ENCODE data around the gene SPAG9.

SPAG9 gene

DNA sequence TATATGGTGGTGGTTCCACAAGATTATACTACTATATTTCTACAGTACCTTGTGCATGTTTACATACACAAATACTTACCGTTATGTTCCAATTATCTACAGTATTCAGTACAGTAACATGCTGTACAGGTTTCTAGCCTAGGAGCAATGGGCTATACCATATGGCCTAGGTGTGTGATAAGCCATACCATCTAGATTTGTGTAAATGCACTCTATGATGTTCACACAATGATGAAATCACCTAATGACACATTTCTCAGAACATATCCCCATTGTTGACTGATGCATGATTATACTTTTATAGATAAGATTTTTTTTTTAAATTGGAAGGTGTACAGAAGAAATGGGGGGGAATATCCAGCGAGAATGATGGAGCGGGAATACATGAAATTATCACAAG is 131.5 kb downstream of the SPAG9 start:
- DNase-seq (ENCODE audit: low read depth): no peak

DNA sequence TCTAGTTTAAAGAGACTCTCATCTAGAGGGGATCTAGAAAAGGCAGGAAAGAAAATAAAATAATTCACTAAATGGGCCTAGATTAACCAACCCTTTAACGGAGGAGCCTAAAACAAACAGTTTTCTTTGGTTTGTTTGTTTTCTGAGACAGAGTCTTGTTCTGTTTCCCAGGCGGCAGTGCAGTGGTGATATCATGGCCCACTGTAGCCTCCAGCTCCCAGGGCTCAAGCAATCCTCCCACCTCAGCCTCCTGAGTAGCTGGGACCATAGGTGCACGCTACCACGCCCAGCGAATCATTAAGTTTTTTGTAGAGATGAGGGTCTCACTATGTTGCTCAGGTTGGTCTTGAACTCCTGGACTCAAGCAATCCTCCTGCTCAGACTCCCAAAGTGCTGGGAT is 132.2 kb downstream of the SPAG9 start:
- no peak for DNase-seq (ENCODE audit: low read depth)

DNA sequence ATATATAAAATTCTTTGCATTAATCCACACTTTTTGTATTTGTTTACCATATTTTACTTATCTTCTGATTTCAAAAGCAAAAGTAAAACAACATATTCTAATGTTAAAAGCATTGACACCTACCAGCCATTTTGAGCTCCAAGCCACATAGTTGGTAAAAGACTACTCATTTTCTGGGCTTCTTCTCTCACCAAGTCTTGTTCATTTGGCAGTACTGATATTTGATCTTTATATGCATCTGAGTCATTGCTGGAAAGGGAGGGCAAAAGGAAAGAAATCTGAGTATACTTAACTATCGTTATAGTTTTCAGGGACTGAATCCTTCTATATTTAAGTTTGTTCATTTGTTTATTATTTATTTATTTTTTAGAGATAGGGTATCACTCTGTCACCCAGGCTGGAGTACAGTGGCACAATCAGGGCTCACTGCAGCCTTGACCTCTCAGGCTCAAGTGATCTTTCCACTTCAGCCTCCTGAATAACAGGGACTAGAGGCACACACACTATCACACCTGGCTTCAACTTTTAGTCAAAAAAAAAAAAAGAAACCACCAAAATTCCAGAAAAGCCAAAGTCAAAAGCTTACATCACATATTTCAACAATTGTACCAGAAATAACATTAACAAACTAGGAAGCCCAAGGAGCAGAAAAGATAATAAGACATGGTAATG is 133.5 kb downstream of the SPAG9 start:
- peak; percentile 12 for DNase-seq (ENCODE audit: low read depth)

DNA sequence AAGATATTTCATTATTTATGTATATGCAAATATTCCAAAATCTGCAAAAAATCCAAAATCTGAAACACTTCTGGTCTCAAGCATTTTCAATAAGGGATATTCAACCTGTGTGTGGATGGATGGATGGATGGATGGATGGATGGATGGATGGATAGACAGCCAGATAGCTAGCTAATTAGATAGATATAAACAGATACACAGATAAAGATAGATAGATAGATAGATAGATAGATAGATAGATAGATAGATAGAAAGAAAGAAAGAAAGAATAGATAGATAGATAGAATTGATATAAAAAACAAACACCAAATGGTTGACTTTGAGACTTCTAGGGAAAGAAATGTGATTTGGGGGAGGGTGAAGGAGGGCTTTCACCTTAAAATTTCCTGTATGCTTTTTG is 139.4 kb downstream of the SPAG9 start:
- DNase-seq (ENCODE audit: low read depth): no peak

DNA sequence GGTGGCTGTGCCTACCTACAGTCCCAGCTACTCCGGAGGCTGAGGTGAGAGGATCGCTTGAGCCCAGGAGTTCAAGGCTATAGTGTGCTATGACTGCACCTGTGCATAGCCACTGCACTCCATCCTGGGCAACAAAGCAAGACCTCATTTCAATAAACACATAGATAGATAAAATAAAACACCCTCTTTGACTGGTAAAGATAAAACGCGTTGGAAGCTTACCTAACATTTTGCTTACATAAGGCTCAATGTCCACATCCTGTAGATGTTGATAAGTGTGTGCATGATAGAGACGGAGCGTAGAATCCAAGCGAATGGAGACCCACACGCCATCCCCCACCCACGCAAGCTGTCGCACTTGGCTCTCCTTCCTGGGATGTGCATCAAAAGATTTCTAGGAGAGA is 141.1 kb downstream of the SPAG9 start:
- DNase-seq (ENCODE audit: low read depth): no peak

DNA sequence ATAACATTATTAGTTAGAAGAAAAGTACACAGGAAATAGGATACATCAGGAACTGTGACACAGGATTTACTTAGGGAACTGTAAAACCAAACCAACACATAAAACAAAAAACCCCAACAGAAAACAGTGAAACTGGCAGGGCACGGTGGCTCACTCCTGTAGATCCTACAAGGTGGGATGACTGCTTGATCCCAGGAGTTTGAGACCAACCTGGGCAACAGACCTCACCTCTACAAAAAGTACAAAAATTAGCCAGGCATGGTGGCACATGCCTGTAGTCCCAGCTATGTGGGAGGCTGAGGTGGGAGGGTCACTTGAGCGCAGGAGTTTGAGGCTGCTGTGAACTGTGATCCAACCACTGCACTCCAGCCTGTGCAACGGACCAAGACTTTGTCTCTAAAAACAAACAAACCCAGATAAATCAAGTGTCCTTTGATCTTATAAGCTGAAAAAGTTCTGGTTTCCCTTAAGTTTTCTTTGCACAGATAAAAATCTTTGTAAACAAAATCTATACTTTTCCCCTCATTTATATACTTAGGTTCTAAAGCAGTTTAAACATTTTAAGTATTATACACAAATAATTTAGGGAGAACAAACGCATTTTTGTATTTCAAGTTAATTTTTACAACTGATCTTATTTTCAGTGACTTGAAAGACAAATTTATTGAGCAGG is 143.0 kb downstream of the SPAG9 start:
- no peak for DNase-seq (ENCODE audit: low read depth)

DNA sequence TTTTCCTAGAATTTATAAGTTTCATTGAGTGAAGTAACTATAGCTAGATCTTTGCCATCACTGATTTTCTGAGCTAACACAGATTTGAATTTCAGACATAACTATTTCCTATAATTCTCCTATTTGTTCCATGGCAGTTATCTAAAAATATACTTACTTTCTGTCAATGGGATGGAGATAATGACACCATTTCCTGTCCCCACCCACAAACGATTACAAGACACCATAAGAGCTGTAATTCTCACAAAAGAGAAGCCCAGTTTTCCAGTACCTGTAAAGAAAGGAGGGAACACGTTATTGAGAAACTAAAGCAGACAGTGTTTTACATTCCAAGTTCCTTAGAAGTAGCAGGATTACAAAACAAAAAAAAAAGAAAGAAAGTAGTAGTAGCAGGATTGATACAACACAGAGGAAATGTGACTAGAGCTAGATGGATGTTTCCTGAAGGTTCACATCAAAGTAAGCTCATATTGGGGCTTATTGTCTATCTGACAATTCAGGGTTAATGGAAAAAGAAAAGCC is 143.7 kb downstream of the SPAG9 start:
- DNase-seq (ENCODE audit: low read depth): no peak

DNA sequence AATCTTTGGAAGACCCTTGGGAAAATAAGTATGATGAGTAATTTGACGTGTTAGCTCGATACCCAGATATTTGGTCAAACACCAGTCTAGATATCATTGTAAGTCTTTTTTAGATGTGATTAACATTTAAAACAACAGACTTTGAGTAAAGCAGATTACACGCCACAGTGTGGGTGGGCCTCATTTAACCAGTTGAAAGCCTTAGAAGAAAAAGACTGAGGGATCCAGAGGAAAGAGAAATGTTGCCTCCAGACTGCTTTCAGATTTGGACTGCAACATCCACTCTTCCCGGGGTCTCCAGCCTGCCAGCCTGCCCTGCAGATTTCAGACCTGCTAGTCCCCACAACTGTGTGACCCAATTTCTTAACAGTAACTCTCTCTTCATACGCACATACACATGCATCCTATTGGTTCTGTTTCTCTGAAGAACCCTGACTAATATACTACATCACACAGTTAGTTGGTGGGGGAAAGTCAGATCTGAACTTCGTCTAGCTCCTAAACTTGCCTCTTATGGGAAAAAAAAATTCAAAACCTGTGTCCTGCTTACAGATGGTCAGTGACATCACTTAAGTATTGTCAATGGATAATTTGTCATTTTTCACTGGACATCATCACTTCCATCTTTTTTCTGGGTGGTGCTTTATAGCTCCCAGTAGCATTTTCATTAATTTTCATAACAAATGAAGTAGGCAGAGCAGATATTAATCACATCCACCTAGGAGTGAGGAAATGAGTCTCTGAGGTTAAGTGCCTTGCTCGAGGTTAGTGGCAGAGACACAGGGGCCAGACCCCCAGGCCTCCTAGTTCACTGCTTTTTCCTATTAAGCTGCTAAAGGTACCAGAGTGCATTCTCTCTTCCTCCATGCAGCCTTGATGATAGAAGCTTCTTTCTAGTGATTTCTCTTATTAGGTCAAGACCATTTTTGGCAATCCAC is 146.8 kb downstream of the SPAG9 start:
- no peak for DNase-seq (ENCODE audit: low read depth)

DNA sequence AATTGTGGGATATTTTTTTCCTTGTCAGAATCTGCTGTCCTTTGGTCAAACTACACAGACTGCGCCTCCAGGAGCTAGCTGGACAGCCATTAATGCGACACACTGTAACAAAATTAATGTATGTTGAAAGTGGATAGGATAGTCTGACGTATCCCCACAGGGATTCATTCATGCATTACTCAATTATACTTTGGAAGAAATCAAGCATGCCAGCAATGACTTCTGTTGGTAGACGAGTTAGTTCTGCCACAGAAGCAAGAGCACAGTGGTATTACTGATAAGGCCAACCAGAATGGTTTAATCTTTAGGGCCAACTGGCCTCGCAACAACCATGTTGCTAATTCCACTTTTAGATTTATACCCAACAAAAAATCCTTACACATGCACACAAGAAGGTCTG is 148.1 kb downstream of the SPAG9 start:
- DNase-seq (ENCODE audit: low read depth): no peak

DNA sequence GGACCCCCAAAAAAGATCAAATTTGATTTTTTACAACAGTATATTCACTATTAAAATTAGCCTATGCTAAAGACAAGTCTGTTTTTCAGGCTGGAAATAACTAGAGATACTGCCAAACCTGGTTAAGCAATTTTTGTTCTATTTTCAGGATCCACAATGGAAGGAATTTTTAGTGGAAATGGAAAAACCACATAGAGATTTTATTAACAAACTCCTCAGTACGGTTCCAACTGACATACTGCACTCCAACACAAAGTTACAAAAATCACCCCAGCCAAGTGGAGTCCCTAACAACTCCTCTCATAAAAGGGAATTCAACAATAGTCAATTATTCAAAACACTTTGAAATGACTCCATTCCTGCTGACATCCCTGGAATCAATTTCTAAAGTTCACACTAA is 152.9 kb downstream of the SPAG9 start:
- DNase-seq (ENCODE audit: low read depth): peak; percentile 64

DNA sequence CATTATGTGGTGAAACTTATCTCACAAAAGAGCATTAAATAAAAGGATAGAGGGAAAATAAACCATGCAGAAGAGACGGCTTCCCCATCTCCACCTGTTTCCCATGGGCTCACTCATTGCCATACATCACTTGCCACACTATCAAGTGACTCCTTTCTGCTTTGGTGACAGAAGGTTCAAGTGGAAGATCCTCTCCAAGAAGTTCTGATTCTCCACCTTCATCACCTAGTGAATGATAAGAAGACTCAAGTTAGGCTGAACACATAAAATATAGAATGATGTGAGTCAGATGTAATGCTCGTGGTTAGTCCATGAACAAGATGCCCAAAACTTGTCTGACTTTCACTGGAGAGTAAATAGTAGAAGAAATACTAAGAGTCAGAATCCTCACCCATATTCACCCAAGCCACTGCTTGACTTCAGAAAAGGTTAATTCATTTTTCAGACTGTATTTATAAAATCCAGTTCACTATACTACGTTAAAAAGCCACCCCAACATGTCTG is 154.5 kb downstream of the SPAG9 start:
- DNase-seq (ENCODE audit: low read depth): no peak

DNA sequence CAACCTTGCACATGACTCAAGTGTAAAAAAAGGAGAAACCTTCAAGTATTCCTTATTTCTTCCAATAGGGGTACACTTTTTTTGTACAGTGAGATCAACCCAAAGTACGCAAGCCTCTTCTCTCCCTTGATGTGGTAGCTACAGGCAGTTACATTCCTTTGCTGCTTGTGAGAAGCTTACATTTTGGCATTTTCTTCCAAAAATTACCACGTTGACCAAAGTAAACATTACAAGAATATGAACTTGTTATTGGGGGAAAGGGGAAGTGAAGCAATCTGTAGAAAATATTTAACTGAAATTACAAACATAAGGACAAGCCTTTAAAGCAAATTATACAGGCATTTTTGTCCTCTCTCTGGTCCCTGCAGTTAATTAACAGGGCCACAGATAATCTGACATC is 157.5 kb downstream of the SPAG9 start:
- DNase-seq (ENCODE audit: low read depth): no peak

DNA sequence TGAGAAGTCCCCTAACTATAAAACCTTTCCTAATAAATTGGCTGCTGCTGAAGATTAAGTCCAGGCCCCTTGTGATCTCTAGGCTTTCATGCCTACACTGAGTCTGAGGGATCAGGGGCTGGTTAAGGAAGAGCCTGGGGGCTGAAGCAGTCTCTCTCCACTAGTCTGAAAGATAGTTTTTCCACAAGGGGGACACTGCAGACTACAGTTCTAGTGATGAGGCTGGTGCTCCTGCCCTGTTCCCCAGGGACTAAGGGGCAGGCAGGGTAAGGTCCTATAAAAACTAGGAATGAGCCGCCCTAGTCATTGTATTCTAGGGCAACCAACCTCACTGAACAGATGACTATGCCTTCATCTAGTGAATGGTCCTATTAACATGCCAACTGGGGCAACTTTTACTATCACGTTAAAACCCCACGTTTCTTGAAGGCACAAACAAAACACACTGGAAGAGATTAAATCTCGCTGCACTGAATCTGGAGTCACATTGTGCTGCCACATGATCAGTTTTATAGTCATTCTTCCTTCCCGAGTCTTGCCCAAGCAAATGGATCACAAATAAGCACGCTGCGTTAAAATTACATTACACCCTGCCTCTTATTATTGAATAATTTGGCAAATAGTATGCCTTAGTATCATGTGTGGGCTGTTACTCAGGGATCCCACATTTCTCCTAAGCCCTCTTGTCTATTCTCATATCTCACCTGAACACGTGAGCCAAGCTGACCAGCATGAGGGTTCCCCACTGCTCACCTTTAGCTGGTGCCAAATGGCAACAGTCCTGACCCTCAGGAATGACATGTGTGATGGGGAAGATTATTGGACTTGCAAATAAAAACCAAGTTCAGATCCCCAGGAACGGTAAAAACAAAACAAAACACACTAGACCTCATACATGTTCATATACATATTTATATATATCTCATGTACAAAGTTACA is 159.1 kb downstream of the SPAG9 start:
- no peak for DNase-seq (ENCODE audit: low read depth)

DNA sequence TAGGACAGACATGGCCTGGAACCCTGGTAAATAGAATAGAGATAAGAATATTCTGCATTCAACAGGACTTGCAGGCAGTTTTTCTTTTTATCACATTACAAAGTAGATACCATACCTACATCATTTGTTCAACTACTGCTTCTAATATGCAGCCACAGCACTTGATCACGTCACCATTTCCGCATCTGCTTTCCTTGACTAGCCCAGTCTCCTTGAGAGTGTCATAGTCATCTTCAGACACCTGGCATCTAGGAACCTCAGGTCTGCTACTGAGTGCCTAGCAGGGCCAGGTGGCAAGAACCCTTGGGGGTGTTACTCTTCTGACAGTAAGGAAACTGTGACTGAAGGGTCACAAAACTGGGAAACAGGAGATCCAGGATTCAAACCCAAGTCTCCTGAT is 161.3 kb downstream of the SPAG9 start:
- no peak for DNase-seq (ENCODE audit: low read depth)

DNA sequence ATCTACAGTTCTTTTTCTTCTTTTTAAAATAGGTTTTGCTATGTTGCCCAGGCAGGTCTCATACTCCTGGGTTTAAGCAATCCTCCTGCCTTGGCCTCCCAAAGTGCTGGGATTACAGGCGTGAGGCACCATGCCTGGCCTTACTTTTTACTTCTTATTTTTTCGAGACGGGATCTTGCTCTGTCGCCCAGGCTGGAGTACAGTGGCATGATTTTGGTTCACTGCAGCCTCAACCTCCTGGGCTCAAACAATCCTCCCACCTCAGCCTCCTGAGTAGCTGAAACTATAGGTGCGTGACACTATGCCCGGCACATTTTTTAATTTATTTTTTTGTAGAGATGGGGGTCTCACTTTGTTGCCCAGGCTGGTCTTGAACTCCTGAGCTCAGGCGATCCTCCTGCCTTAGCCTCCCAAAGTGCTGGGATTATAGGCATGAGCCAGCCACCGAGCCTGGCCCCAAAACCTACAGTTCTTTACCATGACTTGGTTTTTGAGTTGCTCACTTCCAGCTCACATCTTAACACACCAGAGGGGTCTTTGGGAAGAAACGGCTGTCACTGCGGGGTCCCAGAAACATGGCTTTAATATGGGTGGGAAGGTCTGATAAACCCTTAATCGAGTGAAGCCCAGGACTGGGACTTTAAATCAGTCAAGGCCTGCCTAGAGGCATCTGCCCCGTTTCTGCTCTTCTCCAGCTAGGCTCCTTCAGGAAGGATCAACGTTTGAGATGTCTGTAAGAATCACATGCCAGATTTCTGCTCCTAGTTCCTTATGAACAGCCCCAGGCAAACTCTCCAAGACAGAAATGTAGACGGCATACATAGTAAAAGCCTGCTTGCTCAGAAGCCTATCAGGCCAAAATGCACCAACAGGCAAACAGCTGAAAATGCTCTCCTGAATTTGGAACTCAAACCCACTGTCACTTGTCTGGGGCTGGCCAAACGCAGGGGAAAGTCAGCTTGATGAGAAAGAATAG is 162.8 kb downstream of the SPAG9 start:
- DNase-seq (ENCODE audit: low read depth): no peak

DNA sequence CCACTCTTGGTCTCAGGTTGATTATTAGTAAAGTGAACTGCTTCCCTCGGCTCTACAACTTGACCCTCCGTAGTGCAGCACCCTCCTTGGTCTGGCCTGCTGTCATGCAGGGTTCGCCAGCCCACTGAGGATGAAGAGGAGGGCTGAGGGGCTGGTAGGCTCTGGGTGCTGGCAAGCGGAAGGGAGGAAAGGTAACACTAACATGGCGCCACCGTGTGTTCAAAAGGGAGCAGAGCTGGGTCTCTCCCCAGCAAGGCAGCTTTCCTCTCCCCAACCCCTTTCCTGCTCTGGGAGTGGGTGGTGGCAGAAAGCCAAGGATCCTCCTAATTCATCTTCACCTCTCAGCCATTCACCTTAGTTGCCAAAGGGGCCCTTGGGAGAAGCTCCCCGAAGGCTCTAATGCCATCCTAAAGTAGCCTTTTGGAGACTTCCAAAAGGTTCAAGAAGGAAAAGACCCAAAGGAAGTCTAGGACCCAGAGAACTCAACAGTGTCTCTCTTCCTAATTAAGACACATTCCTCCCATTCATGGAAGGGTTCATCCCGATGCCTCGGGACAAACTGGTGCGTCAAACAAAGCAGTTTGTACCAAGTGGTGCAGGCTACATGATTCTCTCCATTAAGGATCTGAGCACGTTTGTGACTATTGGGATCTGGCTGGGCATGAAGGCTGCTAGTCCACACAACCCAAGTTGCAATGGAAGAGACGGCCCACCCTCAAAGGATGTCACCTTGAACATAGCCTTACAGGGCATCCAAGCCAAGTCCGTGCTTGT is 163.7 kb downstream of the SPAG9 start:
- DNase-seq (ENCODE audit: low read depth): peak; percentile 38

DNA sequence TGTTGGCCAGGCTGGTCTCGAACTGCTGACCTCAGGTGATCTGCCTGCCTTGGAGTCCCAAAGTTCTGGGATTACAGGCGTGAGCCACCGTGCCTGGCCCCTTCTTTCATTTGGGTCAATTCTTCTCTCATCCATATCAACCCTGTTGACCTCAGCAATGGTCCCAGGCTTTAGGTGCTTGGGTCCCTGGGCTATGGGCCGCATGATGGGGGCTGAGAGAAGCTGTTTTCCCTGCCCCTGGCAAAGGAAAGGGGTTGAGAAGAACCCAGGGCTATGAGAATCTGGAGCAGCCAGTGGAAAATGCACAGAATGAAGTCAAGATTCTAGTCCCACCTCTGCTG is 164.3 kb downstream of the SPAG9 start:
- DNase-seq (ENCODE audit: low read depth): no peak

DNA sequence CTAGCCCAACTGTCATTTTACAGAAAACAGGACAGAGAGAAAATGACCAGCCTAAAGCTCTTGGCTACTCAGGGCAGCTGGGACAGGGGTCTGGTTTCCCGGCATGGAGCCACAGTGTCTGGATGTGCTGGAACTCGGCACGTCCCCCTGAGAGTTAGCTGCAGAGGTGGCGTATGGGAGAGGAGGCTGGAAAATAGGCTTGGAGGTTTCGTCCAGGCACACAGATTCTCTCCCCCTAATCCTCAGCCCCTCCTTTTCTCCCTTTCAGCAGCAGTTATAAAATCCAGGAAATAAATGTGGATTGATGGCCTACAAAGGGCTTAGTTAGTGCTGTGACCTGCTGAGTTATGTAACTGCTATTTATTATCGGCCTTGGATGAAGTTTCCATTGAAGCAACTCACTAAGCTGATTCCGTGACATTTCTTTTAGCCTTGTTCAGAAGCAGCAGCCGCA is 165.0 kb downstream of the SPAG9 start:
- DNase-seq (ENCODE audit: low read depth): no peak

DNA sequence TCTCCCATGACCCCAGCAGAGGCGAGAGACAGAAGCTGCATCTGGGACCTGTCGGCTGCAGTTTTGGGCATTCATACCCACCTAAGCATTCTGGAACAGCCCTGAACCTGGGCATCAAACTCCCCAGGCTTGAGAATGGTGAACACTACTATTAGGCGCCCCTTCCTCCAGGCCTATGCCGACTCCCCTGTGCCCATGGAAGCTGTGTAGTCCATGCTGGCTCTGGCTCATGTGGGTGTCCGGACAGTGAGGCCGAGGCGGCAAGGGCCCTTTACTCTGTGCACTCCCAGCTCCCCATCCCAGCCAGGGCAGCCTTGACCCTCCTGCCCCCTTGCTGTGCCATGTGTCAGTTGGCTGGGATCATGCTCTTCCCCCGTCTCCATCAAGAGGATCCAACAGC is 165.5 kb downstream of the SPAG9 start:
- DNase-seq (ENCODE audit: low read depth): no peak

Data from amniotic epithelial cell (primary cell).